Inferior parietal cortex (tissue), 1 donor: Measurements from ENCODE around the gene CENPV.
"Not testable (repeated sequence)": the region's sequence is repeated elsewhere in the genome, so short reads cannot be mapped to it uniquely, and the experiment has no call there.

Experiments
- DNase-seq: peaks from one replicate; pipeline ENCODE4 v3.0.0-alpha.2; 2016; ENCODE audit errors: extremely low spot score

The CENPV gene

DNA sequence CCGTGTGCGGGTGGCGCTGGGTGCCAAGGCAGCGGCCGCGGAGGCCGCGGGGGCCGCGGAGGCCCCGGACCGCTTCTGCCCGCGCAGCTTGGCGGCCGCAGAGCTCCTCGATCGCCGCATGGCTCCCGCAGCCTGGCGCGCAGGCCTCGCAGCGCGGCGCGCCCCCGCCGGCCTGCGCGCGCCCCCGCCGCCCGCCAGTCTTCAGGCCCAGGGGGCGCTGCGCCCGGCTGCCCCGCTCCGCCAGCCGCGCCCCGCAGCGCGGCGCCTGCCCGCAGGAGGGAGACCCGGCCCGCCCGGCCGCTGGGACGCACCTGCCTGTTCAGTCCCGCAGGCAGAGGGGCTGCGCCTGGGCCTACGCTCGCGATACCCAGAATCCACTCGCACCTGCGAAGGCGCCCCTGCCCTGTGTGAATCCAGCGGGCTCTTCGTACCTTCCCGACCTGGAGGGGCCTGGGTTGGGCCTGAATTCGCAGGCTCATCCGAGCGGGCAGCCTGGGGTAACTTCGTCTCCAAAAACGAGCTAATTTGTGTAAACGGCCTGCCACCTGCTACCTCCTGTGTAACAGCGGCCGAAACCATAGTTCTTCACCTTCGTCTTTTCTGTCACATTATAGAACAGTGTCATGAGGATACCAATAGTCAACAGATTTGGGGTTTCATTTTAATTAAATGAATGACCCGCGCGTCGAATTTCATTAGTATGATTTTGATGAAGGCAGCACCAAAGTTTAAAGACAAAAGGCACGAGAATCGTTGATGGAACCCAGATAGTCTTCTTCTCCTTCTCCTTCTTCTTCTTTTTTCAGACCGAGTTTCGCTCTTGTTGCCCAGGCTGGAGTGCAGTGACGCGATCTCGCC is at the start of gene CENPV:
CENPV (minus strand) TSS at position 153 of the 858 bp plus-strand sequence; CDS start at position 120, 33 bp downstream.
- DNase-seq = no peak

DNA sequence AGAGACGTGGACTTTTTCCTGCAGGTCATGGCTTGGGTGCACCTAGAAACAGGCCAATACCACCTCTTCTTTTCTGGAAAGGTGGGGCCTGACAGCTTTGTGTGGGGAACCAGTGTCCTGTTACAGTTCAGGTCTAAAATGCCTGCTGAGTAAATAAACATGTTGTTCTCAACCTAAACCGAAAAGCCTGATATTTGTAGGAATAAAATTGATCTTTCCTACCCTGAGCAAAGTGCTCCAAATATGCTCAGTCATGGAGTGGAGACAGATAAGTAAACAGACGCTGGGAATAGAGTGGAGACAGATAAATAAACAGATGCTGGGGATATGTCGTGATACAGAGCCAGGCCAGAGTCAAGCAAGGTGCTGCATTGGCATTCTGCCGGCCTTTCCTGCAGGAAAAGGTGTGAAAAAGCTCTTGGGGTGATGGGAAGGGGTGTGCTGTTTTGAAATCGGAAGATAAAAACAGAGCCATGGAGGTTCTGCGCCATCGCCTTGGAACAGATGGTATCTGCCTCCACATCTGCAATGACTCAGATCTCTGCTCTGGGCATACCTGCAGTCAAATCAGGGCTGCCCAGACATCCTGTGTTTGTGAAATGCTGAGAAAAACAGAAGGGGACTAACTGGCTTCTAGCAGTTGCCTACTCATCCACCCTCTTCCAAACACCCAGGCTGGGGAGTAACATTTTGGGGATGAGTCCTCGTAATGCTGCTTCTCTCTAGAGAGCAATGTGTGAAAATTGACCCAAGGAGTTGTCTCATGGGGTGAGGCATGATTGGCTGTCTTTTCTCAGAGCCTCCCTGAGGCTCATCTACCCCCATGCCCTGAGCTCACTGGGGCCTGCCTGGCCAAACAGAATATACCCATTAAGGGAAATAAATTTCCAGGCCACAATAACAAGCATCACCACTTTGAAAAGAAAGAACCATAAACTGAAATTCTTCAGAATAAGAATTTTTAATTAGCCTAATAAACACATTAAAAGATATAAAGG is 45.3 kb upstream of the CENPV start:
- DNase-seq = peak; percentile 47

DNA sequence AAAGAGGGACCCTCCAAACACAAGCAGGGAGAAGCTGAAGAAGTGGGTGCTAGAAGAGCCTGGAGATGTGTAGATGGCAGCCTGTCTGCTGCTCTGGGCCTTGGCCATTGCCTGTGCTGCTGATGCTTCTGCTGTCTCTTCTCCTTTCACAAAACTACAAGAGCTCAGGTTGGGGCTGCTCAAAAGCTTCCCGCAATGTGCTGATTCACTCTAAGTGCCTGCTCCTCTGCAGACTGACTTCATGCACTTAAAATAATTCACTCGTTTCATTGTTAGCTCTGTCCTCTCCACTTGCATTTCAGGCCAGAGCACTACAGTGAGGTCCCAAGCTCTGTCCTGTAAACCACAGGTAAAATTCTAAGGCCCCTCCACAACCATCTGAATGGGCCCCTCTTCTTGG is 43.4 kb upstream of the CENPV start:
- DNase-seq = peak; percentile 31

GRCh38 chr17:16395887-16396286 is 42.6 kb upstream of the CENPV start:
- not testable (repeated sequence) for DNase-seq

DNA sequence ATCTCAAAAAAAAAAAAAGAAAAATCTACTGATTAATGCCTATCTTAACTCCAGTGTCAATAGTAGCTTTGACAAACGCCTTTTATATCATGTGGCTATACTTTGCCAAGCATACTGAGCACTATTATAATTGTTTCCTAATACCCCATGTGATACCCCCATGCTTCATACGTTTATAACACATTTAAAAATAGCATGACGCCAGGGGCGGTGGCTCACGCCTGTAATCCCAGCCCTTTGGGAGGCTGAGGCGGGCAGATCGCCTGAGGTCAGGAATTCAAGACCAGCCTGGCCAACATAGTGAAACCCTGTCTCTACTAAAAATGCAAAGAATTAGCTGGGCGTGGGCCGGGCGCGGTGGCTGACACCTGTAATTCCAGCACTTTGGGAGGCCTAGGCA is 39.2 kb upstream of the CENPV start:
- DNase-seq = not testable (repeated sequence)

GRCh38 chr17:16391451-16391850 is 38.2 kb upstream of the CENPV start:
- DNase-seq = no peak

DNA sequence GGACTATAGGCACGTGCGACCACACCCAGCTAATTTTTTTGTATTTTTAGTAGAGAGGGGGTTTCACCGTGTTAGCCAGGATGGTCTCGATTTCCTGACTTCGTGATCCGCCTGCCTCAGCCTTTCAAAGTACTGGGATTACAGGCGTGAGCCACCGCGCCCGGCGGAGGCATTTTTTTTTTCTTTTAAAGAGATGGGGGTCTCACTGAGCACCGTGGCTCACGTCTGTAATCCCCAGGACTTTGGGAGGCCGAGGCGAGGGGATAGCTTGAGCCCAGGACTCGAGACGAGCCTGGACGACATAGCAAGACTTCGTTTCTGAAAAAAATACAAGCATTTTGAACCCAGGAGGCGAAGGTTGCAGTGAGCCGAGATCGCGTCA is 32.8 kb upstream of the CENPV start:
- DNase-seq = not testable (repeated sequence)

DNA sequence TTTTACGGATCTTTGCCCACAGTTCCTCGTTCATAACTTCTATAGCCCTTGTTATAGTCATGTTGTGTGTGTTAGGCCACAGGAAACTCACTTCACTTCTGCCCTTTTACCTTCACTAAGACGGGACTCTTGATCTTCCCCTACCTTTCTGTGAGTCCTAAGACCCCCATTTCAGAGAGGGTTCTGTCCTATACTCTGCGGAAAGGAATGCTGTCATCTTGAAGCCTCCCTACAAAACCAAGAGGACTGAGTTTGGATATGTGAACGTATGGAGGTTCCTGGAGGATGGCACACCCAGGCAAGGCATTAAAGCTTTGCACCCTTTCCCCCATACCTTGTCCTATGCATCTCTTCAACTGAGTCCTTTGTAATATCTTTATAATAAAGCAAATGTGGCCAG is 31.3 kb upstream of the CENPV start:
- DNase-seq = no peak

- no peak for DNase-seq
Measured at GRCh38 chr17:16383772-16384287, 30.6 kb upstream of the CENPV start.

GRCh38 chr17:16383216-16383615 is 29.9 kb upstream of the CENPV start:
- no peak for DNase-seq

DNA sequence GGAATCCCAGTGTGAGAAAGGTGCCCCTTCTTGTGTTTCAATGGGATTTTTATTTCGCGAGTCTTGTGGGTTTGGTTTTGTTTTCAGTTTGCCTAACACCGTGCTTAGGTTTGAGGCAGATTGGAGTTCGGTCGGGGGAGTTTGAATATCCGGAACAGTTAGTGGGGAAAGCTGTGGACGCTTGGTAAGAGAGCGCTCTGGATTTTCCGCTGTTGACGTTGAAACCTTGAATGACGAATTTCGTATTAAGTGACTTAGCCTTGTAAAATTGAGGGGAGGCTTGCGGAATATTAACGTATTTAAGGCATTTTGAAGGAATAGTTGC is 28.2 kb upstream of the CENPV start:
- DNase-seq = peak; percentile 35

- DNase-seq = peak; percentile 96
Measured at GRCh38 chr17:16380640-16381495, 27.6 kb upstream of the CENPV start, which contains the start of gene UBB. Gene UBB (plus strand): TSS chr17:16381091. CDS start chr17:16381908, 817 bp downstream.

DNA sequence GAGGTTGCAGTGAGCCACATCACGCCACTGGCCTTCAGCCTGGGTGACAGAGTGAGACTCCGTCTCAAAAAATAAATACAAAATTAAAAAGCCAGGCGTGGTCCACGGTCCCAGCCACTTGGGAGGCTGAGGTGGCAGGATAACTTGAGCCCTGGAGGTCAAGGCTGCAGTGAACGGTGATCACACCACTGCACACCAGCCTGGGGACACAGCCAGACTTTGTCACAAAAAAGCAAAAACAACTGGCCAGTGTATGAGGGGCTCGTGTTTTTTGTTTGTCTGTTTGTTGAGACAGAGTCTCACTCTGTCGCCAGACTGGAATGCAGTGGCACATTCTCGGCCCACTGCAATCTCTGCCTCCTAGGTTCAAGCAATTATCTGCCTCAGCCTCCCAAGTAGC is 26.4 kb upstream of the CENPV start:
- no peak for DNase-seq

GRCh38 chr17:16378636-16379282 is 25.5 kb upstream of the CENPV start:
- no peak for DNase-seq

DNA sequence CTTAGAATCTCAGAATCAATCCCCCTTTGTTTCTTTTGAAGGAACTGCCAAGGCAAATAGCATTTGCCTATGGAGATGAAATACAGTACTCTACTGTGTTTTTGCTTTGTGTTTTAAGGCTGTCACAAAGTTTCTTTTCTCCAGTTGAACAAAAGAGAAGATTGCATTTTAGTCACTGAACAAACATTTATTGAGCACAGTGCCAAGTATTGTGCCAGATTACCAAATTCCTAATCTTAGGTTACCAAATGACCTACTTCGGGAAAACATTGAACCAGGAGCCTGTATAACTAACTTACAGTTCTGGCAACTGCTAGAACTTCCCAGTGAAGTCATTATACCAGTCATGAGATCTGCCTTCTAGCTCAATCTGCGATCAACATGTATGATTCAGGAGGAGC is 24.7 kb upstream of the CENPV start:
- DNase-seq = peak; percentile 75

DNA sequence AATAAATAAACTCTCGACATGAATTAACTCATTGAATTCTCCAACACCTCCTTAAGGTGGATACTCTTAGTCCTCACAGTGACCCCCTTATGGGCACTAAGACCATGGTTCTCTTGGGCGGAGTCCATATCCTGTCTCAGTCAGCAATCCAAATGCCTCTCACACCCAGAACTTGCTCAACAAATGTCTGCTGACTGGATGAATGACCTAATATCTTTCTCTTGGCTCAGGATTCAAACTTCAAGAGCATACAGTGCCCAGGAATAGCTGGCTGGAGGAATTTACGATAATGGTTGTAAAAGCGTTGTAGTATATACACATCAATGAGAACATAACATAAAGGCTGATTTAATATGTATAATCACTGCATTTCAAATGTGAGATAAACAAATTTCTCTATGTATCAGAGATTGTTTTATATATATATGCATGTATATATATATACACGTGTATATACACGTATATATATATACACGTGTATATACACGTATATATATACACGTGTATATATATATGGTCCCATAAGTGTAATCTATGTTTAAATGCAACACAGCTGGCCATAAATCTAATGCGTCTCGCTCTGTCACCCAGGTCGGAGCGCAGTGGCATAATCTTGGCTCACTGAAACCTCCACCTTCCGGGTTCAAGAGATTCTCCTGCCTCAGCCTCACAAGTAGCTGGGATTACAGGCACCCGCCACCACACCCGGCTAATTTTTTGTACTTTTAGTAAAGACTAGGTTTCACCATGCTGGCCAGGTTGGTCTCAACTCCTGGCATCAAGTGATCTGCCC is 21.1 kb upstream of the CENPV start:
- no peak for DNase-seq

GRCh38 chr17:16371742-16372141 is 18.5 kb upstream of the CENPV start:
- no peak for DNase-seq

- no peak for DNase-seq
Measured at GRCh38 chr17:16364625-16365024, 11.4 kb upstream of the CENPV start.

DNA sequence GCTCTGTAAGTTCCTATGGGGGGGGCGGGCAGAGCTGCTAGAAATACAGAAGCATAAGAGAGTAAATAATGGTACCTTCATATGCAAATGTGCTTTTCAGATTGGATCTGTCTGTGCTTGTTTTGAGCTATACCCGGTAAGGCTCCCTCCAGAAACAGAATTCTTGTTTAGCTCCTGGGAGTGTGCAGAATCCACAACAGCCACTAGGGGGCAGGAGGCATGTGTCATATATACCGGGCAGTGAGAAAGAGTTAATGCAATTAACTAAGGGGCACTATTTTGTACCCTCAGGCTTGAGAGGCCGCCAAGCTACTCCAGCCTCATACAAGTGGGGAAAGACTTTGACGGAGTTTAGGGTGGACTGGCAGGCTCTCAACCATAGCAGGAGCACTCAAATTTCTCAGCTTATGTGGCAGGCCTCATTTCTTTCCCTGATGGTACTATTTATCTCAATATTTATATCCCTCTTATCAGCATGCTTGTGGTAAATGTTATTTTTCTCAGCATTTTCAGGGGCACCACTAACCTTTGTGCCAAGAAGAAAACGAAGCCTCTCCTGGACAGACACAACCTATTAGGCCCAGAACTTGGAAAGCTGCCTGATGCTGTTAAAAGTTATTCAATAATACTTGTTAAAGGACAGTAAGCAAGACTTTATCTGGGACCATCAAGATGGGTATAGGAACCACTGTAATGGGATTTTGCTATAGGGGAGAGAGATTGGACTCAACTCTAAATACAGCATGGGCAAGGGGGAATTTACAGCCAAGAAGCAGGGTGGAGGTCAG is 10.7 kb upstream of the CENPV start:
- DNase-seq = peak; percentile 92
